ENCODE measurements around the gene CHD1.
A peak's percentile ranks its signal among the peaks of the same experiment; 100 is the strongest.

The CHD1 gene

GRCh38 chr5:98935206-98935605 is 6.4 kb upstream of the CHD1 start:
- DNase-seq (ENCODE audit: low spot score), result no peak

GRCh38 chr5:98934546-98934945 is 5.7 kb upstream of the CHD1 start:
- DNase-seq (ENCODE audit: low spot score), result no peak

GRCh38 chr5:98933445-98934072 is 4.8 kb upstream of the CHD1 start:
- no peak for DNase-seq (ENCODE audit: low spot score)

- no peak for DNase-seq (ENCODE audit: low spot score)
These were observed 2.4 kb upstream of the CHD1 start for GRCh38 chr5:98930972-98931762.

GRCh38 chr5:98929710-98930298 is 997 bp upstream of the CHD1 start:
- no peak for DNase-seq (ENCODE audit: low spot score)

- peak; percentile 55 for DNase-seq (ENCODE audit: low spot score)
These were observed 576 bp downstream of the CHD1 start for GRCh38 chr5:98927989-98928872.

GRCh38 chr5:98927242-98927988 is 1.4 kb downstream of the CHD1 start:
- peak; percentile 40 for DNase-seq (ENCODE audit: low spot score)

GRCh38 chr5:98923966-98924365 is 4.8 kb downstream of the CHD1 start:
- no peak for DNase-seq (ENCODE audit: low spot score)

GRCh38 chr5:98921947-98922505 is 6.8 kb downstream of the CHD1 start:
- no peak for DNase-seq (ENCODE audit: low spot score)

GRCh38 chr5:98917433-98917832 is 11.4 kb downstream of the CHD1 start:
- DNase-seq (ENCODE audit: low spot score), result no peak

- no peak for DNase-seq (ENCODE audit: low spot score)
These were observed 12.3 kb downstream of the CHD1 start for GRCh38 chr5:98916540-98916939.

- no peak for DNase-seq (ENCODE audit: low spot score)
These were observed 14.9 kb downstream of the CHD1 start for GRCh38 chr5:98913911-98914310.

GRCh38 chr5:98911280-98912040 is 17.3 kb downstream of the CHD1 start:
- no peak for DNase-seq (ENCODE audit: low spot score)

GRCh38 chr5:98909363-98909762 is 19.4 kb downstream of the CHD1 start:
- no peak for DNase-seq (ENCODE audit: low spot score)

GRCh38 chr5:98907951-98908350 is 20.9 kb downstream of the CHD1 start:
- no peak for DNase-seq (ENCODE audit: low spot score)

GRCh38 chr5:98906756-98907355 is 22.0 kb downstream of the CHD1 start:
- DNase-seq (ENCODE audit: low spot score), result no peak

- DNase-seq (ENCODE audit: low spot score), result peak; percentile 80
These were observed 22.7 kb downstream of the CHD1 start for GRCh38 chr5:98905857-98906688.

- DNase-seq (ENCODE audit: low spot score), result no peak
These were observed 24.0 kb downstream of the CHD1 start for GRCh38 chr5:98904780-98905179.

- no peak for DNase-seq (ENCODE audit: low spot score)
These were observed 26.1 kb downstream of the CHD1 start for GRCh38 chr5:98902733-98903132.

All from hematopoietic multipotent progenitor cell treated with erythropoietin and hydrocortisone succinate and interleukin-3 and kit ligand, for 15 days (in vitro differentiated cells).